GM23248 (cell line): ENCODE results near the gene COL10A1.

Experiments
- EZH2 ChIP-seq: fragments of 200-600 bp; sonication (generic); IDR thresholded peaks from 2 replicates; pipeline ENCODE4 v1.6.1; 2018; ENCODE audit warnings: antibody characterized with exemption, mild to moderate bottlenecking; ENCODE audit not compliant: insufficient read depth, poor library complexity, severe bottlenecking
- EZH2phosphoT487 ChIP-seq: fragments of 200-600 bp; sonication (generic); IDR thresholded peaks from 2 replicates; pipeline ENCODE4 v1.6.1; 2018; ENCODE audit warnings: antibody characterized with exemption, moderate library complexity, mild to moderate bottlenecking, low read depth; ENCODE audit not compliant: insufficient read depth

- TF ChIP-seq EZH2 (no peak), EZH2phosphoT487 (no peak)
These were observed 48.0 kb upstream of the COL10A1 start for GRCh38 chr6:116173928-116174327.
